Peyer's patch (tissue), 4 donors: ENCODE measurements around the gene ZNF444. TPM values are rescaled to one million over a fixed set of nuclear protein-coding genes. Genes with fewer than 3 reads are reported as not detected.

Experiments
- DNase-seq, 3 donors: peaks; one replicate each; pipeline ENCODE4 v3.0.0-alpha.2; 2017 to 2019
- H3K27ac ChIP-seq, 4 donors: fragments of 200-600 bp; sonication (generic); one replicate each; pipeline ENCODE4 v1.5.1; 2016 to 2019
- H3K27me3 ChIP-seq, 2 donors: fragments of 200-600 bp; sonication (generic); one replicate each; pipeline ENCODE4 v1.5.1; 2019
- H3K36me3 ChIP-seq, 3 donors: fragments of 200-600 bp; sonication (generic); one replicate each; pipeline ENCODE4 v1.5.1; 2016 to 2019
- H3K4me1 ChIP-seq, 4 donors: fragments of 200-600 bp; sonication (generic); one replicate each; pipeline ENCODE4 v1.5.1; 2016 to 2019
- H3K4me3 ChIP-seq, 4 donors: fragments of 200-600 bp; sonication (generic); 1 replicate in 3 of 4; 2 replicates in 1 of 4; pipeline ENCODE4 v1.5.1; 2016 to 2019; ENCODE audit warnings: mild to moderate bottlenecking in 1 of 4
- H3K9me3 ChIP-seq, 4 donors: fragments of 200-600 bp; sonication (generic); one replicate each; pipeline ENCODE4 v1.5.1; 2016 to 2019; ENCODE audit warnings: mild to moderate bottlenecking in 1 of 4
- CTCF ChIP-seq, 6 experiments: fragments of 450-650 bp in 4 of 6; fragments of 200-600 bp in 2 of 6; sonication (generic) in 1 of 6; IDR thresholded peaks; one replicate each; pipeline ENCODE4 v1.5.1; 2017 to 2019; ENCODE audit warnings: antibody characterized with exemption in 6 of 6, mild to moderate bottlenecking in 3 of 6, moderate library complexity in 1 of 6
- POLR2A ChIP-seq, 2 donors: fragments of 450-650 bp; IDR thresholded peaks; one replicate each; pipeline ENCODE4 v1.5.1; 2017; ENCODE audit warnings: antibody characterized with exemption in 2 of 2, mild to moderate bottlenecking in 2 of 2, moderate library complexity in 2 of 2
- total RNA-seq, 4 donors: library from RNA; depleted of rRNA; stranded (reverse); fragments of >200 nt; gene quantifications; one replicate each; pipeline ENCODE4 v1.1.0, GENCODE V29; 2016

ZNF444 gene
- total RNA-seq, 4 donors from 2014 or later, result 22.1 to 49.9 (median 33.2) TPM

GRCh38 chr19:56134654-56134921 is 6.5 kb upstream of the ZNF444 start:
- TF ChIP-seq CTCF (IDR thresholded peaks at IDR 0.05) (no peak), POLR2A (IDR thresholded peaks at IDR 0.05) (no peak)
- Histone ChIP-seq H3K27me3 (no peaks in the 10 kb centered on the region), H3K9me3 (no peaks in the 10 kb centered on the region), H3K4me1 (no peaks in the 10 kb centered on the region), H3K4me3 (no peak overlapping the region), H3K27ac (no peak overlapping the region), H3K36me3 (no peaks in the 10 kb centered on the region)
- no peak for DNase-seq

- peaks cover 0 to 7% (median 0%) of the 10 kb centered on the region in 4 donors for H3K4me1 ChIP-seq
- no peak overlapping the region for H3K4me3 ChIP-seq
- H3K27ac ChIP-seq, result no peak overlapping the region
- H3K27me3 ChIP-seq, result no peaks in the 10 kb centered on the region
- TF ChIP-seq POLR2A (IDR thresholded peaks at IDR 0.05) (no peak), CTCF (IDR thresholded peaks at IDR 0.05) (no peak)
- DNase-seq, result no peak
- no peaks in the 10 kb centered on the region for H3K36me3 ChIP-seq
- no peaks in the 10 kb centered on the region for H3K9me3 ChIP-seq
Observed at GRCh38 chr19:56136362-56136761, 4.7 kb upstream of the ZNF444 start.

GRCh38 chr19:56137405-56137804 is 3.7 kb upstream of the ZNF444 start:
- H3K27me3 ChIP-seq, result no peaks in the 10 kb centered on the region
- H3K4me3 ChIP-seq, result no peak overlapping the region
- H3K27ac ChIP-seq, result peak overlapping the region in 2 of 4 donors; percentile 54 to 56
- peaks cover 0 to 13% (median 2%) of the 10 kb centered on the region in 4 donors for H3K4me1 ChIP-seq
- no peaks in the 10 kb centered on the region for H3K9me3 ChIP-seq
- no peaks in the 10 kb centered on the region for H3K36me3 ChIP-seq
- DNase-seq, result peak in 2 of 3 donors; percentile 80 to 82
- peak in 1 of 2 donors; percentile 8 for TF ChIP-seq POLR2A (IDR thresholded peaks at IDR 0.05)
- no peak for TF ChIP-seq CTCF (IDR thresholded peaks at IDR 0.05)

- H3K4me1 ChIP-seq, result peaks cover 0 to 20% (median 2%) of the 10 kb centered on the region in 4 donors
- TF ChIP-seq POLR2A (IDR thresholded peaks at IDR 0.05) (no peak), CTCF (IDR thresholded peaks at IDR 0.05) (no peak)
- H3K27ac ChIP-seq, result peak overlapping the region in 2 of 4 donors; percentile 54 to 56
- no peaks in the 10 kb centered on the region for H3K9me3 ChIP-seq
- no peak overlapping the region for H3K4me3 ChIP-seq
- no peaks in the 10 kb centered on the region for H3K27me3 ChIP-seq
- DNase-seq, result no peak
- H3K36me3 ChIP-seq, result no peaks in the 10 kb centered on the region
Observed at GRCh38 chr19:56138069-56138468, 3.0 kb upstream of the ZNF444 start.

GRCh38 chr19:56139847-56140582 is 1.1 kb upstream of the ZNF444 start:
- Histone ChIP-seq H3K4me1 (peaks cover 0 to 23% (median 2%) of the 10 kb centered on the region in 4 donors), H3K36me3 (no peaks in the 10 kb centered on the region), H3K27ac (peak overlapping the region; percentile 67 to 86 (median 83)), H3K27me3 (no peaks in the 10 kb centered on the region), H3K9me3 (no peaks in the 10 kb centered on the region), H3K4me3 (peak overlapping the region; percentile 50 to 71 (median 62))
- TF ChIP-seq POLR2A (IDR thresholded peaks at IDR 0.05), result no peak
- TF ChIP-seq CTCF (IDR thresholded peaks at IDR 0.05), result no peak
- DNase-seq, result no peak
